HG03064 (cell line): ENCODE measurements around the gene DSCAM.

ENCODE experiments used
- ATAC-seq: cut with Tn5 transposase; IDR thresholded peaks from one replicate; pipeline ENCODE4 v1.9.1; 2021; ENCODE audit warnings: low read depth; ENCODE audit not compliant: unreplicated experiment

The DSCAM gene

DNA sequence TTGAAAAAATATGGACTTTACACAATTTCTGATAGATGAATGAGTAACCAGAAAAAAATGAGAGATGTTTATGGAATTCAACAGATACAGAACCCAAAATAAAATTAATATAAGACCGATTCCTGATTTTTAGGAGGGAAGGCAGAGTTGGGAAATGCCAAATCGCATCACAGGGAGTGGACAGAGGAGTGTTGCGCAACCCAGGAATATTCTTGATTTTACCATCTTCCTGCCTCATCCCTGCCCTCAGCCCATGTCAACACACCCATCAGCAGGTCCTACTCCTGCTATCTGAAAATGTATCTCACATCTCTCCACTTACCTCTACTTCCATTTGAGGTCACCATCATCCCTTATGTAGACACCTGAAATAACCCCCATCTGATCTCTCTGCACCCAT is 221.0 kb downstream of the DSCAM start:
- no peak for ATAC-seq

GRCh38 chr21:40623528-40623927 is 223.4 kb downstream of the DSCAM start:
- no peak for ATAC-seq

GRCh38 chr21:40622531-40622930 is 224.4 kb downstream of the DSCAM start:
- no peak for ATAC-seq

DNA sequence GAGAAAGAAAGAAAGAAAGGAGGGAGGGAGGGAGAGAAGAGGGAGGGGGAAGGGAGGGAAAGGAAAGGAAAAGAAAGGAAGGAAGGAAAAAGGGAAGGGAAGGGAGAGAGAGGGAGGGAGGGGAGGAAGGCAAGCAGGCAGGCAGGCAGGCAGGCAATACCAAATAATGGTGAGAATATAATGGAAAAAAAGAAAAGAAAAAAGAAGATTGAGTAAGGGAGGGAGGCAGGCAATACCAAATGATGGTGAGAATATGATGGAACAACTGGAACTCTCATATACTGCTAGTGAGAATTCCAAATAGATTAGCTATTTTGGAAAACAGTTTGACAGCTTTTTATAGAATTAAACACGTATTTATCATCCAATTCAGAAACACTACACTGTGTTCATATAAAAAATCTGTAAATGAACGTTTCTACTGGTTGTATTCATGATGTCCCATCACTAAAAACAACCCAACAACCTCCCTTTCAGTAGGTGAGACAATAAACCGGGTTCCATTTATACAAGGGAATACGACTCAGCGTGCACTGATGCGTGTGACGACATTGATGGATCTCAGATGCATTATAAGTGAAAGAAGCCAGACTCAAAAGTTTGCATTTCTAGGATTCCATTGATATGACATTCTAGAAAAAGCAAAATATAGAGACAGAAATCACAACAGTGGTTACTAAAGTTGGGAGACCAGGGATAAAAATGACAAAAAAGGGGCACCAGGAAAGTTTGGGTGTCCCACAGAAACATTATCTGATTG is 226.4 kb downstream of the DSCAM start:
- ATAC-seq, result no peak

GRCh38 chr21:40618191-40618973 is 228.6 kb downstream of the DSCAM start:
- no peak for ATAC-seq

DNA sequence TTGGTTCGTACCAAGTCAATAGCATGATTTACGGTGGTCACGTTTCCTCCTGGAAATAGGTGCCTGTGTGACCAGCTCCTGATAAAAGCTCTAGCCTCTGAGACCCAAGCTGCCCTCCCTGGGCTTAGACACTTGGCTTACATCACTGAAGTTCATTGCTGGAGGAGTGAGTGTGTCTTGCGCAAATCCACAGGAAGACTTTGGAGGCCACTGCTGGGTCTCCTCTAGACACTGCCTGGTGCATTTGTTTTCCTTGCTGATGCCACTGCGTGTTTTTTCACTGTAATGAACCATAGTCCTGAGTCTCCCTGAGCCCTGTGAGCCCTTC is 230.6 kb downstream of the DSCAM start:
- ATAC-seq, result no peak

GRCh38 chr21:40615505-40616376 is 231.2 kb downstream of the DSCAM start:
- ATAC-seq, result no peak

- no peak for ATAC-seq
These were observed 233.4 kb downstream of the DSCAM start for GRCh38 chr21:40613546-40614030.

DNA sequence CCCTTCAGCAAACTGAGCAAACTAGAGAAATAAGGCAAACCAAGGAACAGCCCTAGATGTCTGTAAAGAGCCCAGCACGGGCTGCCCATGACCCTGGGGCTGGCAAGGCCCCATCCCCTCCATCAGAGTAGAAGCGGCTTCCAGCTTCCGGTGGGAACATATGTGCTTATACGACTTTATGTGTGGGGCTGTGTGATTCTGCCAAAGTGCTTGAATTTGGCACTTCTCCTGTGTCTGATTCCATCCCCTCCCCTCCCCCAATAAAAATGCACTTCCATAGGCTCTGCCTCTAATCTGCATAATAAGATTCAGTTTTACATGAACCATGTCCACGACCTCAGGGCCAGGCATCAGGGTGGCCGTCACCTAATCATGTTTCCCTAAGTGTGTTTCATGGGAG is 236.6 kb downstream of the DSCAM start:
- ATAC-seq, result no peak

DNA sequence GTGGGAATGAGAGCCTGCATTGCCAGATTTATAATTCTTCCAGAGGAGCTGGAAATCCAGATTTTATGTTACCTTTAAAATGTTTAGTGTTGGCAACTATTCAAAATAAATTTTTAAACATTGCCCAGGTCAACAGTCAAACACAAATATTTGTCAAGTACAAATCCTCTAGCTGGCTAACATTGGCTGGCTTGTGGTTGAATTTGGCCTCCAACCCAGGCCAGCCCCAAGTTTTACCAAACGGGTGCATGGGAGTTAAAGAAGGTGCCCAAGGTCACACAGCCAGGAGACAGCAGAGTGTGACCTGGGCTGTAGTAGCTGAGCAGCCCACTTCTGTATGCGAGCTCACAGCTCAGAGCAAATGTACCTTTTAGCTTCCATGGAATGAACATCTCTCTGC is 240.6 kb downstream of the DSCAM start:
- ATAC-seq, result no peak

DNA sequence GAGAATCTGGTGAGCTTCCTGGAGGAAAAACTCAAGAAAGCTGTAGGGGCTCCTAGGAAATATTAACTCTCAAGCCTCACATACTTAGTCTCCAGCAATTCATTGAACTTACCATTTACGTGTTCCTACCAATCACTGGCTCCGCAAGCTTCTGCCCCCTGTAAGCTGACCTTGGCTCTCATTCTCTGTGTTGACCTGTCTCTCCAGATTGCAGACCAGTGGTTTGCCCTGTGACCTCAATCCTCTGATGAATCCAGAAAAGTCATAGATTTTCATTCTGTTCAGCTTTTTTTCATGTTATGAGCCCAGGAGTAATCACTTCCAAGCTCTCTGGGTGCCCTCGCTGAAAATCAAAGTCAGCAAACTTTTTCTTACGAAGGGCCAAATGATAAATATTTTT is 241.9 kb downstream of the DSCAM start:
- no peak for ATAC-seq

DNA sequence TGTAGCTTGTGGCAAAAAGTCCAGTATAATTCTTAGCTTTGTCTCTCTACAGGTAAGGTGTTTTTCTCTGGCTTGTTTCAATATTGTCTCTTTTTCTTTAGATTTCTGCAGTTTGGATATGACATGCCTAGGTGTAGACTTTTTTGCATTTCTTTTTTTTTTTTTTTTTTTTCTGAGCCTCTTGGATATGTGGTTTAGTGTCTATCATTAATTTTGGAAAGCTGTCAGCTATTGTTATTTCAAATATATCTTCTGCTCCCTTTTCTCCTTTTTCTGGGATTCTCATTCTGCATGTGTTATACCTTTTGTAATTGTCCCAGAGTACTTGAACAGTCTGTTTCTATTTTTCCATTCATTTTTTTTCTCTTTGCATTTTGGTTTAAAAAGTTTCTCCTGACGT is 243.2 kb downstream of the DSCAM start:
- ATAC-seq, result no peak

DNA sequence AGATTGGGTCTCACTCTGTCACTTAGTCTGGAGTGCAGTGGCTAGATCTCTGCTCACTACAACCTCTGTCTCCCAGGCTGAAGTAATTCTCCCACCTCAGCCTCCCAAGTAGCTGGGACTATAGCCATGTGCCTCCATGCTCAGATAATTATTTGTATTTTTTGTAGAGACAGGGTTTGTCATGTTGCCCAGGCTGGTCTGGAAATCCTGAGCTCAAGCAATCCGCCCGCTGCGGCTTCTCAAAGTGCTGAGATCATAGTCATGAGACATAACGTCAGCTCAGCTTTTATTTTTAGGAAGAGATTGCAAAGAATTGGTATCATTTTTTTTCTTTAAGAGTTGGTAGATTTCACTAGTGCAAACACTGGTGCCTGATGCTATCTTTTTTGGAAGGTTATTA is 244.9 kb downstream of the DSCAM start:
- ATAC-seq, result no peak

DNA sequence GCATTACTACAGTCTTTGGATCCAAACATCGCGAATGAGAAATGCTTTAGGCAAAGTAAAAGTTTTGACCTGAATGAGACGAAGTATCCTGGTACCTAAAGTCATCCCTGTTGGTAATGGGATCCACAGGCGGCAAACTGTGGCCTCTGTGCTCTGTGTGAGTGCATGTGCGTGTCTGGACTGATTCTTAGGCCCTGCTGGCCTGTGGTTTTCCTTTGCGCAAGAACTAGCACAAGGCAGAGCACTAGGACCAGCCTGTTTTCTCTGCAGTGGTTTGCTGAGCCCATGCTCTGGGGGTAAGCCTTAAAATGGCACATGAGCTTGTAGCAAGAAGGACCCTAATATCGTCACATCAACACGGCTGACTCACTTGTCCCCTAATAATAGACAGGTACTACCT is 251.2 kb downstream of the DSCAM start:
- ATAC-seq, result no peak

DNA sequence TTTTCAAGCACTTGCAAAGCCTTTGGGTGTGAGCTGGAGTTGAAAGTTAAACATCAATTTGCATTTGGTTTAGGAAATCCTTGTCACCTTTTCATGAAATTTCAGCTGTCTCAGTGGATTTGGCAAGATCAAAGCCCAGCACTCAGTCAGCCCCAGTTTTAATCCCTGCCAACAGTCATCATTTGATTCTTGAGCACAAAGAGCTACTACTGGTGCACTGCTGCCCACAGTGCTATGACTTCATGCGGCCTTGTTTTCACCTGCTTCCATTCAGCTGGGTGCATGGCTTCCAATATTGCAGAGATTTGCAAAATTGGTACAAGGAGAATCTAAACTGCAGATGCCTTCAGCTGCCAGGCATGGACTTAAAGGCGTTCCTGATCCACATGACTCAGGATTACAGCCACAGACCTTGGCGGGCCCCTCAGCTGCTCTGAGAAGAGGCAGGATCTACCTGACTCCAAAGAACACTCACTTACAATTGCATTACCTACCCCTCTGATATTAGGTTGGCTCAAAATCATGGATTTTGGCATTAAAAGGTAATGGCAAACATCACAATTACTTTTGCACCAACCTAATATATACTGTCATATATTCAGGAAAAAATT is 259.1 kb downstream of the DSCAM start:
- ATAC-seq, result no peak

DNA sequence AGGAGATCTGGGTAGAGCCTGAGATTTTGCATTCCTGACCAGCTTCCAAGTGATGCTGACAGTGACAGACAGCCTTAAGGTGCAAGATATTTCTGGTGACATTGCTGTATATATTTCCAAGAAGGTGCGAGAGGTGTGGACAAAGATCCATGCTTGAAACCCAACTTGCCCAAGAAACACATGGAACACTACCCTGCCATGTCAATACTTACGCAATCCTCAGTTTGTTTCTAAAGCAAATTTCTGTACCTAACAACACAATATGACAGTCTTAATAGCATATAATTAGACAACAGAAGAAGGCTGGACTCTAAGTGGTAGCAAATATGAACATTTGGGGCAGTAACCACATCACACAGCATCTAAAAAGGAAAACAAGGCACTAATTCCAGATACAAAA is 260.4 kb downstream of the DSCAM start:
- no peak for ATAC-seq

GRCh38 chr21:40577285-40578043 is 269.5 kb downstream of the DSCAM start:
- ATAC-seq, result no peak

GRCh38 chr21:40575976-40576375 is 271.0 kb downstream of the DSCAM start:
- no peak for ATAC-seq

GRCh38 chr21:40569357-40569756 is 277.6 kb downstream of the DSCAM start:
- ATAC-seq, result no peak

DNA sequence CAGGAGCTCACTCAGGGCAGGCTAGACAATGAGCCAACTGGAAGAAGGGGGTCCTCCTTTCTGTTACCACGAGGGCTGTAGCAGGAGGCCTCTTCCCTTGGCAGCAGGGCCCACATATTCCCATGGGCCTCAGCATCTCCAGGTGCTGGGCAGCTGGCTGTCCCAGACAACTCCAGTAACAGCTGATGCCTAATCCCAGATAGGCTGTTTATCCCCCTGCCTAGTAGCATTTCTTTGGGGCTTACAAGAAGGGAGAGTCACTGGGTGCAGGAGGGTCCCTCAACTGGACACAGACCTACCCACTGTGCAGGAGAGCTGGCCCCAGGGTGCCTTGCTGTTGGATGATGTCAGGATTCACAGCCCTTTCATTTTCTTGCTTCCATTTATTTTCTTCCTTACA is 278.2 kb downstream of the DSCAM start:
- no peak for ATAC-seq
